Left ventricle myocardium superior (tissue), 1 donor: ENCODE data around the gene CRYAA. TPM values are rescaled to one million over a fixed set of nuclear protein-coding genes. Genes with fewer than 3 reads are reported as not detected.

Source experiments
- ATAC-seq: fragments of 200-7000 bp; cut with Tn5 transposase; one replicate; pipeline ENCODE4 v1.9.1; 2020; ENCODE audit warnings: mild to moderate bottlenecking, moderate library complexity
- DNase-seq: peaks from one replicate; pipeline ENCODE4 v3.0.0-alpha.2; 2020
- intact Hi-C: fragments of 100-400 bp; cut with micrococcal nuclease; formaldehyde crosslinking; loops from one replicate; pipeline ENCODE4 v1.11.0; 2022
- total RNA-seq: library from RNA; stranded (reverse); fragmentation: NEBNext Ultra II Directional; extraction: Animal tissue kit (Norgen Biotek cat#: 25700); gene quantifications from one replicate; pipeline ENCODE4 v1.2.1, GENCODE V29; 2021
- donor health status: DM: no; HTN: yes; CAD: no; lungs with severe emphysema.

The CRYAA gene
- total RNA-seq, 1 donor from 2014 or later, result not detected

DNA sequence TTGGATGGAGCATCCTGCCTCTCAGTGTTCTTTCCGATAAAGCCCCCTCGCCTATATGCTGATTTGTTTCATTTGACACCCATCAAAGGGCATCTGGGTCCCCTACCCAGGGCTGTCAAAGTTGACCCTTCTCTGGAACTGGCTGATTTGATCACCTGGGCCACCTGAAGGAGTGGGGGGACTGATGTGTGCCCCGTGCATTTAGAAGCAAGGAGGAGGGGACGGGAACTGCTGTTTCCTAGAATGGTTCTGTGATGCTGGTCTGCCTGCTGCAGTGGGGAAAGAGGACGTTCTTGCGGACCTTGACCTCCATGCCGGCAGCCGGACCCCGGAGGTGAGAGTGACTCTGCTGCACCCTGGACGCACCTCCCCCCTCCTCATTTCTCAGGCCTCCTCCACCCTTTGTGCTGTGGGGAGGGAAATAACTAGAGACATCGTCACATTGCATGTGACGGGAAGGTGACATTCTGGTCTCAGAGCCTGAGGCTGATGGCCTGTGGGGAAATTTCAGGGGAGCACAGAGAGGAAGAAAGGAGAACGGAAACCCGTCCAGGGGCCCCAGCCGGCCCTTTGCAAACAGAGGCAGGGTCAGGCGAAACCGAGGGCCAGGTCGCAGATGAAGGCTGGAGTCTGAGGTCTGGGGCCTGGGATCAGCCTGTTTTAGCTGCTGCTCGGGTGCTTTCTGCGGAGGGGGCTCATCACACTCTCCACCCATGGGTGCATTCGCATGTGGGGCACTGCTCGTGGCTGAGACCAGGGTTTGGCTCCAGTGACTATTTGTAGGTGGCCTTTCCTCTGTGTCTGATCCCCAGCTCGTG, 25.7 kb downstream of the CRYAA start:
- ATAC-seq (no peak), DNase-seq (no peak)
- intact Hi-C loops, result no loop called here

- DNase-seq (peak; percentile 77), ATAC-seq (peak; percentile 87)
- intact Hi-C loops, result no loop called here
These were observed 26.6 kb downstream of the CRYAA start for GRCh38 chr21:43195121-43196021.

GRCh38 chr21:43196826-43197225, 28.0 kb downstream of the CRYAA start:
- peak; percentile 60 for ATAC-seq
- DNase-seq, result peak; percentile 43
- intact Hi-C loops, result no loop called here

DNA sequence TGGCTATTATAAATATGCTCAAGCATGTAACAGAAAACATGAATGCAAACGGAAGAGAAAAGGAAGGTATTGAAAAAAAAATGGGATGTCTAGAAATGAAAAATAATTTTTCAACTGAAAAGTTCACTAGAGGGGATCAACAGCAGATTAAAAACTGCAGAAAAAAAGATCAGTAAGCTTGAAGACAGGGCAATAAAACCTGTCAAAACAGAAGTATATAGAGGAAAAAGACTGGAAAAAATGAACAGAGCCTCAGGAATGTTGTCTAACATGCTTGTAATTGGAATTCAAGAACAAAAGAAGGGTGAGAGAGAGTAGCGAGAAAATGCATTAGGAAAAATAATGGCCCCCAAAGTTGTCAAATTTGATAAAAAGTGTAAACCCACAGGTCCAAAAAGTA, 29.6 kb downstream of the CRYAA start:
- no peak for ATAC-seq
- intact Hi-C loops, result no loop called here
- DNase-seq, result no peak

DNA sequence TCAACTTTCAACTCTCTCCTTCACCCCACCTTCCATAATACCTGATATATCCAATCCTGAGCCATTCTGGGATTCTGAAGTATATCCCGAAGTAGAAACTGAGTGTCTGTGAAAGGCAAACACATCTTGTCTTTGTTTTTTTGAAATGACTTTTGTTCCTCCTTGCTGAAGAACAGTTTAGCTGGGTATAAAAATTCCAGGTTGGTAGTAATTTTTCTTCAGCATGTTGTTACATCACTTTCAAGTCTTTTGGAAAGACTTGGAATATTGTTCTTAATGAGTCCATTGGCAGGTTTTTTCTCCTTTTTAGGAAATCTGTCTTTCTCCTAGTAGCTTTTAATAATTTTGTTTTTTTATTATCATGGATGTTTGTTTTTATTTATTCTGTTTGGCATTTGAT, 32.7 kb downstream of the CRYAA start:
- intact Hi-C loops, result no loop called here
- DNase-seq (no peak), ATAC-seq (no peak)

- DNase-seq (no peak), ATAC-seq (no peak)
- intact Hi-C loops, result no loop called here
These were observed 34.8 kb downstream of the CRYAA start for GRCh38 chr21:43203591-43203990.

GRCh38 chr21:43204638-43205037, 35.8 kb downstream of the CRYAA start:
- no peak for ATAC-seq
- DNase-seq, result no peak
- intact Hi-C loops, result no loop called here

DNA sequence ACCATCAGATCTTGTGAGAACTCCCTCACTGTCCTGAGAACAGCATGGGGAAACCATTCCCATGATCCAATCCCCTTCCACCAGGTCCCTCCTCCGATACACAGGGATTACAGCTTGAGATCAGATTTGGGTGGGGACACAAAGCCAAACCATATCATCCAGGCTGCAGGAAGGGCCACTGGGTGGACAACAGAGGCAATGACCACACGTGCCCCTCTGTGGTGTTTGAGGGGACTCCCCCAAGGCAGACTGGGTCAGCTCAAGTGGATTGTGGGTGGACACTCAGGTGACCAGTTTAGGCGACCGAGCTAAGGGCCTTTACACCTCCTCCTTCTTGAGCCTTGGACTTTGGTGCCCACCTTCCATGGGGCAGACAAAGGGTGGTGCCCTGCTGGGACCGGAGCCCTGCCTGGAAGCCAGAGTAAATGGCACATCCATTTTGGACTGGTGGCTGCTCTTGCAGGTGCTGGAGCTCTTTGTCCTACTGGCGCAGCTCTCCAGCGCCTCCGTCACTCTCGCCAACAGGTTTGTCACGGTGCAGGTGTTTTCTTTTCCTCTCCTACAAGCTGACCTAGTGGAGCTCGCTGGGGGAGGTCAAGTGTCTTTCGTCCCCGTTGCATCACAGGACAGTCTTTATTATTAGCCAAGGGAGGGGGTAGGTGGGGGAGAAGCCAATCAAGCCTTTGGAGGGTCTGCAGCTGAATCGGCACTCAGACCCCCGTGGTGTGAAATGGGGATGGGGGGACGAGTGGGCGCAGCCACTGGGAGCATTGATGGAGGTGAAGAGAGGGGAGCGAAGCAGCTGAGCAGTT, 37.6 kb downstream of the CRYAA start:
- DNase-seq (no peak), ATAC-seq (no peak)
- intact Hi-C loops, result no loop called here

DNA sequence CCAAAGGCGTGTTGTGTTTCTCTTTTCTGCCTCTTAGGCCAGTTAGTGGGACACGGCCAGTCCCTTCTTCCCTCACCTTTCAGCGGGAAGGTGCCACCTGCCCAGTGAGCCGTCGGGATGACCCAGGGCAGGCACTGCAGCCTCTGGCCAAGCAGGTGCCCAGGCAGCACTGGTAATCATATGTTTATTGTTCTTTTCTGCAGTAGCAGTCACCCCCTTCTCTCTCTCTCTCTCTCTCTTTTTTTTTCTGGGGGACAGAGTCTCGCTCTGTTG, 38.2 kb downstream of the CRYAA start:
- ATAC-seq (no peak), DNase-seq (no peak)
- intact Hi-C loops, result no loop called here

DNA sequence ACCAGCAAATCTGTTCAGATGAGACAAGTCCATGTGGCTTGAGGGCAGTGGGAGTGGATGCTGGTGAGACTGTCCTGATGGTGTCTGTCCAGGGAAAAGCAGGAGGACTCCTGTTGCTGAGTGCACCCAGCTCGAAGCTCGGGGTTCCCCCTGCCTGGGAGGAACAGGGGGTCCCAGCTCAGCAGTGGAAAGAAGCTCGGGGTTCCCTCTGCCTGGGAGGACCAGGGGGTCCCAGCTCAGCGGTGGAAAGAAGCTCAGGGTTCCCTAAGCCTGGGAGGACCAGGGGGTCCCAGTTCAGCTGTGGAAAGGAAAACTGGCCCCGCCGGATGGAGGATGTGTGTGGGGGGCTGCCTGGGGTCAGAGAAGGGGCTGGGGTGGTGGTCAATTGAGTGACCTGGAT, 39.1 kb downstream of the CRYAA start:
- intact Hi-C loops, result no loop called here
- no peak for ATAC-seq
- DNase-seq, result no peak

GRCh38 chr21:43208561-43209332, 39.9 kb downstream of the CRYAA start:
- ATAC-seq (no peak), DNase-seq (no peak)
- intact Hi-C loops, result no loop called here

DNA sequence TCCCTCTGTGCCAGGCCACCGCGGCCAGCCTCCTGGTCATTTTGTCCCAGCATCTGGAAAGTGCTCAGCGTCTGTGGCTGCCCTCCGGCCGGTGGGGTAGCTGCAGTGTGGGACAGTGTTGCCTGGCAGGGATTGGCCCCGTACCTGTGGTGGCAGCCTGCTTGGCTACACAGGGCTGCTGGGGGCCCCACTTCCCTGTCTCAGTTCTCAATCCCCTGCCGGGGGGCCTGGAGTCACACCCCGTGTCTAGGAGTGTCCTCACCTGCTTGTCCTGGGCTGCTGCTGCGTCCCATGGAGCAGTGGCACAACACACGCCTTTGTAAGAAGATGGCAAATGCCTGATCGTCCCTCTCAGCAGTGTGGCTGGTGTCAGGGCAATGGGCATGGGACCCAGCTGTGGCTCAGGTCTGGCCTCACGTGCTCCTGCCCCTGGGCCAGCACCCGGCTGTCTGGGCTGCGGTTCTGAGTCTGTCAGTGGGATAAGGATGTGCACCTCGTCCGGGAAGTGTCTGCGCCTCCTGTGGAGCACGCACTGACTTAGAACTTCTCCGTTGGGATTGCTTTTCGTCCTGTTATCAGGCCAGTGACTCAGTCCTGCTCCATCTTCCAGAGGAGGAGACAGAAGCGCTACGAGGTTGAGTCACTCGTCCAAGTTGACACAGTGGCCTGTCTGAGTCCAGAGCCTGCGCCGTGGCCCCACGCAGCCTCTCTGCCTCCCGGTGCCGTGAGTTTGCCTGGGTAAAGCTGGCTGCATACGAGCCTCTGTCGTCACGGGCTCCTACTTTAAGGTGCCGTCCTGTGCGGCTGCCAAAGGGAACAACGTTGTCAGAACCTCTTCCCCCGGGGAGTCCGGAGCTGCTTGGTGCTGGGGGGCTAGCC, 41.0 kb downstream of the CRYAA start:
- intact Hi-C loops, result no loop called here
- peak; percentile 48 for ATAC-seq
- DNase-seq, result no peak

DNA sequence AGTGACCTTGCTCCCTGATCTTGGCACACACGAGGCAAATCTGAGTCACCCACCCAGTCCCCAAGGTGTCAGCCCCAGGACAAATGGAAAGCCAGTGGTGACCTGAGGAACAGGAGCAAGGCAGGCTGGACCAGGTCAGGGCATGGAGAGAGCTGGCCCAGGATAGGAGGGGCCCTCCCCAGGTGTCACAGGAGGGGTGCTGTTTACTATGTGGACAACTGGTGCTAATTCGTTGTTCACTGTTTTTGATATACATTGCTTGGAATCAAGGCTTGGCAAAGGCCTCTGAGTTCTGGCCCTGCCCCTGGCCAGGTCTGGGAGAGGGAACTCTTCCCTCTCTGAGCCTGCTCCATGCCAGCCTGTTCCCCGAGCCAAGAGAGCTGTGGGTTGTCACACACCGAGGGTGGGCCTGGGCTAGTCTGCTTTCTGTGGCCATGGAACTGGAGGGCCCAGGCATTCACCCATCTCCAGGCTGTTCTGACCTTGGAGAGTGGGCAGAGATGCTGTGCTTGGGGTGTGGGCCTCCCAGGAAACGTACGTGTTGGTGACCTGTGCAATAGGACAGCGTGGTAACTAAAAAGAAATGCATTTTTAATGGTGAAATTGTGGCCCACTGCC, 41.8 kb downstream of the CRYAA start:
- intact Hi-C loops, result no loop called here
- no peak for ATAC-seq
- DNase-seq, result no peak

GRCh38 chr21:43211072-43211759, 42.4 kb downstream of the CRYAA start:
- intact Hi-C loops, result no loop called here
- ATAC-seq (peak; percentile 85), DNase-seq (peak; percentile 68)

DNA sequence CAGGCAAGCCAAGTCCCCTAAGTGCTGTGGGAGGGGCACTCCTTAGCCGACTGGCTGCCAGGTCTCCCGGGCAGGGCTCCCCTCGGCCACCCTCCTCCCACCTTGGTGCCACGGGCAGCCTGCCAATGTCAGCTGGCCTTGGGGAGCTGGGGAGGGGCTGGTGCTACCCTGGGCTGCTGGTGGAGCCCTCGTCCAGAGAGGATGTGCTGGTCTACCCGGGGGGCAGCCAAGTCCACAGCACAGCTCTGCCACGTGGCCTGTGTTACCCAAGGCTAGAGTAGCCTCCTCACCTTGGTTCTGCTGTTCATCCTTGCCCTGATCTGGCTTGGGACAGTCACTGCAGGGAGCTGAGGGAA, 42.9 kb downstream of the CRYAA start:
- DNase-seq, result no peak

More for the DNA sequence above, 42.9 kb downstream of the CRYAA start:
- intact Hi-C loops, result no loop called here
- peak; percentile 68 for ATAC-seq
